Measurements from ENCODE around the gene GBP1.
A peak's percentile ranks its signal among the peaks of the same experiment; 100 is the strongest.
"Not testable (repeated sequence)": the region's sequence is repeated elsewhere in the genome, so short reads cannot be mapped to it uniquely, and the experiment has no call there.

Gene GBP1

DNA sequence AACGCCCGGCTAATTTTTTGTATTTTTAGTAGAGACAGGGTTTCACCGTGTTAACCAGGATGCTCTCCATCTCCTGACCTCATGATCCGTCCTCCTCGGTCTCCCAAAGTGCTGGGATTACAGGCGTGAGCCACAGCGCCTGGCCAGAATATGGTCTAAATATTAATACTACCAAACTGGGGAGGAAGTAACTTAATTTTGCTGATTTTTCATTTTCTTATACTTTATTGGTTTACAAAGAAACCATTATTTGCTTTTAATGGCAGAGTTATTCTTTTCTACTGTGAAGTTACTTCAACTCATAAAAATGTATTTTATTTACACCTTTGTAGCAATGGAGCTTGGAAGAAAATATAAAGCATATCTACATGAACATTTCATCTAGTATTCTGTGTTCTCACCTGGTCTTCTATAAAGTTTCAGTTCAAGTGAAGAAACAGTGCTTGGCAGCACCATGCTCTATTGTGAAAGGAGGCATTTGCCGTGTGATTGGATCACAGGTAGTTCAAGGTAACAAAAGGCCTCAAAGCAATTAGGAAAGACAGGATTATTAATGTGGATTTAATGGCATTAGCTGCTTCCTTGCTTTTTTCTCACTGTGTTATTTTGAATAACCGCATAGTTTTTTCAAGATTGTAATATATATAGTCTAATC lies 13.6 kb downstream of the GBP1 start:
- FAIRE-seq, result no peak

DNA sequence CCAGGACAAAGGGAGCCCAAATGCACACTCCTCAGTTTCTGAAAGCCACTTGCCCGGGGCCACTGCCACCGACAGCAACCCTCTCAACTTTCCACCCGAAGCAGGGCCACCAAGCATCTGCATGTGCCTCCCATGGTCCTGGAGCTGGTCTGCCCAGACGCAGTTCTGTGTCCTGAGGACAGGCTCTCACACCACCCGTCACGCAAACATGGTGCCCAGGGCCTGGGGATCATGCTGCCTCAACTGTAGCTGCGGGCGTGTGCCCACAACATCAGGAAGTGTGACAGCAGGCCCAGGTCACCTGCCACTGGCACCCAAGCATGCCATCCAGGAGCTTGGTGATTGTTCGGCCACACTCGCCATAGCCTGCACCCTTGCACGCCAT lies 14.4 kb downstream of the GBP1 start:
- no peak for FAIRE-seq

- FAIRE-seq, result not testable (repeated sequence)
Measured at GRCh38 chr1:89049901-89050648, 14.9 kb downstream of the GBP1 start.

GRCh38 chr1:89049187-89049586 lies 15.8 kb downstream of the GBP1 start:
- not testable (repeated sequence) for FAIRE-seq

DNA sequence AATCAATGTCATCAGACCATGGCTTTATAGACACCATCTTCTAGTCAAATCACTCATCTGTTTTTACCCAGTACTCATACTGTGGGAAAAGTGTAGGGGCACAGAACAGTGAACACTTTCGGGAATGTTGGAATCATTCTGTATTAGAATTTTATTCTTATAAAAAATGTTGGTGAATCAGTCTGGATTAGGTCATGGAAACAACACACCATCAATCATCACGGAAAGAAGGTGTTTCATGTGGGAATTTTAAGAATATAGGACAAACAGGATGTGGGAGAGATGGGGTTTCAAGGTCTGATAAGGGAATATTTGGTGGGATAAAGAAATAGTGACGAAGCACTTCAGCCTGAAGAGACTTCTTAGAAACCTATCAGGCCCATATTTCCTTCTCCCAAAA lies 17.3 kb downstream of the GBP1 start:
- FAIRE-seq, result no peak

DNA sequence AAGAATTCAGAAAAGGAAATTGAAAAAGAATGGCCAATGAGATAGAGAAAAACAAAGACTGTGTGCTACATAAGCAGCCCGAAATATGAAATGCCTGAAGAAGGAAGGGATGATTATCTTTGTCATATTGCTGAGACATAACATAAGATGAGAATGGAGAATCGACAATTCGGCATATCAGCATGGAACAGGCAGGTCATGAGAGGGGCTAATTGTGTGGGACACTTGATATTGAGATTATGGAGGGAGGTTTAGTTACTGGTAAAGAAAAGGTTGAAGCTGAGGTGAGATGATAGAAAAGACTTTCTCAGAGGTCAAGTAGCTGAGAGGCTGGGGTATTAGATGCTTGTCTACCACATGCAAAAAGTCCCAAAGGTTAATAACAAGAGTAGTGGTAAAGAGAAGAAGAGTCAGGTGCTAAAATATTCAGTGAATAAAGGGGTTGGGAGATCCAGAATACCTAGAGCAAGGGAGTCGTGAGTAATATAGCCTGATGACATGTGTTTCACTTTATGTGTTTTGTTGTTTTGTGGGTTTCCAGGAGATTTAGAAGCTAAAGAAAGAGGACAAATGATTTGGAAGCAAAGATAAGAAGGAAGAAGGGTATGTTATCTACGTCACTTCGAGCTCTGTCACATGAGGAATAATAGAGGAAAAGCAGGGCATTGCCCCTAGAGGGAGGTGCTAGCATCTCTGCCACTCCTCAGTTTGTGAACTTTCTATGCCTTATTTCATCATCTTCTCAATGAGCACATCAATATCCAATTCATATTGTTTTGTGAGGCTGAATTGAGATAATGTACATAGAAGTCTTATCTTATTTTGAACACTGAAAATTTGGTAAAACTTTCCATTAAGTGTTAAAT lies 18.5 kb downstream of the GBP1 start:
- peak; percentile 38 for FAIRE-seq

DNA sequence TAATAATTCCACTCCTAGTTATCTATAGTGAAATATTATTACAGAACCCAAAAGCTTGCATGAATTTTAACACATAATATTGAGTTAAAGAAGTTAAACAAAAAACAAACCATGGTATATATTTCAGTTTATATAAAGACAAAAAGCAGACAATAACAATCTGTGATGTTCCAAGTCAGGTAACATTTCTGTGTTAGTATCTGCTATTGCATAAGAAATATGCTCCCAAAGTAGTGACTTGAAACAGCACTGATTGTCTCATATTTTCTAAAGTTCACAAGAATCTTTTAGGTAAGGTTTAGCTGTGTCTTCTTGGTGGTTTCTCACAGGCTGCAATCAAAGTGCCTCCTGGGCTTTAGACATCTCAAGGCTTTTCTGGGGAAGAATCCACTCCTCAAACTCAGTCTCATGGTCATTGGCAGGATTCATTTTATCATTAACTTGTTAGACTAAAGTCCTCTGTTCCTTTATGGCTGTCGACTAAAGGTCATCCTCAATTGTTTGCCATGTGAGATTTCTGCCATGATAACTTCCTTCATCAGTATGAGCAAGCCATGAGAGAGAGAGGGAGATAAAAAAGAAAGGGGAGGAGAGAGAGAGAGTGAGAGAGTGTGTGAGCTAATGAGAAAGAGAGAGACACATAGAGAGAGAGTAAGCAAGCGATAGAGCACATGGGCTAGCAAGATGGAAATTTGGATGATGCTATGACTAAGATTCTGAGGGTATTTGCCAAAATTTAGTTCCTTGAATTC lies 19.9 kb downstream of the GBP1 start:
- peak; percentile 18 for FAIRE-seq

- FAIRE-seq, result no peak
Measured at GRCh38 chr1:89043940-89044339, 21.1 kb downstream of the GBP1 start.

GRCh38 chr1:89042491-89042890 lies 22.5 kb downstream of the GBP1 start:
- FAIRE-seq, result no peak

GRCh38 chr1:89041721-89042120 lies 23.3 kb downstream of the GBP1 start:
- no peak for FAIRE-seq

DNA sequence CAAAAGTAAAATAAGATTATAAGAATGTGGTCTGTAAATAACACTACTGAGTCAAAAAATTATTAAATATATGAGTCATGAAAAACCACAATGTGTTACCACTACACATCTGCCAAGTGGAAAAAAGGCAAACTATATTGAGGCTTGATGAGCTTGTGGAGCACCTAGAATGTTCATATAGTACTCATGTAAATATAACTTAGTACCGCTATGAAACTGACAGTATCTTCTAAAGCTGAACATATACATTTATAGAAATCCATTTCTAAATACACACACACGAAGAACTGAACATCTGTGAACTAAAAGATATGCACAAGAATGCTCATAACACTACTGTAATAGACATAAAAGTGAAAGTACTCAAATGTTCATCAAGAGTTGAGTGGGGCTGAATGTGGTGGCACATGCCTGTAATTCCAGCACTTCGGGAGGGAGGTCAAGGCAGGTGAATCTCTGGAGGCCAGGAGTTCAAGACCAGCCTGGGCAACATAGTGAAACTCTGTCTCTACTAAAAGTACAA lies 23.8 kb downstream of the GBP1 start:
- FAIRE-seq, result no peak

GRCh38 chr1:89040315-89040626 lies 24.7 kb downstream of the GBP1 start:
- no peak for FAIRE-seq

DNA sequence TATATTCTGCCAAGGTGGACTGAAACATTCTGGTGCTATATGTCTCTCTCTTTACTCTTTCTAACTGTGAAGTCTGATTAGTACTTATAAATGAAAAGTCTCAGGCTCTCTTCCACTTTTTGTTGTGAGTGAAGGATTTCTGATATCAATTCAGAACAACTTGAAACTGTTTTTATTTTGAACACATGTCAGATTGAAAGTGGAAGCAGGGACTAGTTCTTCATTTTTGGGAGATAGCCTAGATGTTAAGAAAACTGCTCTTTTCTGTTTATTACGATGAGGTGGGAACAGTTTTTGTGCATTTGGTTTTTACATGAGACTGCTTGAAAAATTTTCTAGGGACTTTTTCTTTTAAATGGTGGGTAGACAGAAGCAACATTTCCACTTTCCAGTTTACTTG lies 27.8 kb downstream of the GBP1 start:
- no peak for FAIRE-seq

DNA sequence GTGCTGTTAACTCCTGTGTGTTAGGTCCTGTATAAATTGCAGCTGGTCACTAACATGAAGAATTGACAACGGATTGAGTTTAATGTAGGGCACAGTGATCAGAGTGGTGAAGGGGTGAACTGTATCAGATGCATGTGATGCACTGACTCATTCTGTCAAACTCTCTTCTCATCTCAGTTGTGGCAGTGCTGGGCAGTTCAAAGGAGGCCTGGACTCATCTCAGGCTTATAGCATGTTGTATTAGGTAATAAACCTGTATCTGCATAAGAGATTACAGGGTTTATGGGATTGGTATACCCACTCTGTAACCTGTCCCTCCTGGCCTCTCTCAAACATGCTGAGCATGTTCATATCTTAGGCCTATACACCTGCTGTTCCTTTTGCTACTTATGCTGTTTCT lies 29.9 kb downstream of the GBP1 start:
- no peak for FAIRE-seq

DNA sequence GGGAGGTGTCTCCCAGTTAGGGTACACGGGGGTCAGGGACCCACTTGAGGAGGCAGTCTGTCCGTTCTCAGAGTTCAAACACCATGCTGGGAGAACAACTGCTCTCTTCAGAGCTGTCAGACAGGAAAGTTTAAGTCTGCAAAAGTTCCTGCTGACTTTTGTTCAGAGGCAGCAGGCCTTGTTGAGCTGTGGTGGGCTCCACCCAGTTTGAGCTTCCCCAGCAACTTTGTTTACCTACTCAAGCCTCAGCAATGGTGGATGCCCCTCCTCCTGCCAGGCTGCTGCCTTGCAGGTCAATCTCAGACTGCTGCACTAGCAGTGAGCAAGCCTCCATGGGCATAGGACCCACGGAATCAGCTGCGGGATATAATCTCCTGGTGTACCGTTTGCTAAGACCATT lies 31.0 kb downstream of the GBP1 start:
- FAIRE-seq, result not testable (repeated sequence)

DNA sequence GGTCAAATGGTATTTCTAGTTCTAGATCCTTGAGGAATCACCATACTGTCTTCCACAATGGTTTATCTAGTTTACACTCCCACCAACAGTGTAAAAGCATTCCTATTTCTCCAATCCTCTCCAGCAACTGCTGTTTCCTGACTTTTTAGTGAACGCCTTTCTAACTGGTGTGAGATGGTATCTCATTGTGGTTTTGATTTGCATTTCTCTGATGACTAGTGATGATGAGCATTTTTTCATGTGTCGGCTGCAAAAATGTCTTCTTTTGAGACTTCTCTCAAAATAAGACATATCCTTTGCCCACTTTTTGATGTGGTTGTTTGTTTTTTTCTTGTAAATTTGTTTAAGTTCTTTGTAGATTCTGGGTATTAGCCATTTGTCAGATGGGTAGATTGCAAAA lies 36.0 kb downstream of the GBP1 start:
- FAIRE-seq, result not testable (repeated sequence)

GRCh38 chr1:89025928-89026327 lies 39.1 kb downstream of the GBP1 start:
- FAIRE-seq, result no peak

- no peak for FAIRE-seq
Measured at GRCh38 chr1:89023026-89023425, 42.0 kb downstream of the GBP1 start.

- peak; percentile 87 for FAIRE-seq
Measured at GRCh38 chr1:89022167-89022959, 42.6 kb downstream of the GBP1 start, which contains the start of gene GBP3. Gene GBP3, minus strand, starts transcription at chr1:89022866. Its CDS starts 2,145 bp downstream, at chr1:89020721.

- FAIRE-seq, result not testable (repeated sequence)
Measured at GRCh38 chr1:89018318-89018717, 46.7 kb downstream of the GBP1 start.

DNA sequence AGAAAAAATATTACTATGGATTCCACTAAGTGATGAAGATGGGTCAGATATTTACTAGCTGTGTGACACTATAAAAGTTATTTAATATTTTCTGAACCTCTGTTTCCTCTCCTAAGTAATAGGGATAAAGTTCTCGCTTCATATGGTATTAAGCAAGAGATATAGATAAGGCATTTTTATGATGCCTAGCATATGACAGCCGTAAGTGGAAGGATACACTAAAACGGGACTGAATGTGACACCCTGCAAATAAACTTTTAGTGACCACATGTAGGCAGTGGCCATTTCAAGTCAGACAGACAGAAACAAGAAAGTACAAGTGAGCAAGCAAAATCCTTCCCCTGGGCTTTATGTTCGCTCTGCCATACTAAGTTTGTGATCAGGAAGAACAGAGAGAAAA lies 56.5 kb downstream of the GBP1 start:
- FAIRE-seq, result no peak
